Karpas-422 (cell line): ENCODE measurements around the gene BTG2. TPM values are rescaled to one million over a fixed set of nuclear protein-coding genes. Genes with fewer than 3 reads are reported as not detected.

ENCODE experiments used
- DNase-seq: peaks from one replicate; pipeline ENCODE4 v3.0.0-alpha.2; 2015
- H2AFZ ChIP-seq: fragments of 200-600 bp; sonication (generic); 2 replicates; pipeline ENCODE4 v1.6.1; 2014; ENCODE audit warnings: antibody characterized with exemption, low read length, mixed read lengths
- H3K27ac ChIP-seq: fragments of 200-600 bp; sonication (generic); 2 replicates; pipeline ENCODE4 v1.5.1; 2014; ENCODE audit warnings: mild to moderate bottlenecking, low read length, moderate library complexity
- H3K27me3 ChIP-seq: fragments of 200-600 bp; sonication (generic); 2 replicates; pipeline ENCODE4 v1.6.1; 2014; ENCODE audit warnings: low read length, mixed read lengths
- H3K36me3 ChIP-seq: fragments of 200-600 bp; sonication (generic); 2 replicates; pipeline ENCODE4 v1.6.1; 2014; ENCODE audit warnings: low read length, mixed read lengths; ENCODE audit not compliant: insufficient read depth
- H3K4me1 ChIP-seq: fragments of 200-600 bp; sonication (generic); 2 replicates; pipeline ENCODE4 v1.6.1; 2014; ENCODE audit warnings: mild to moderate bottlenecking, low read length, mixed read lengths
- H3K4me2 ChIP-seq: fragments of 200-600 bp; sonication (generic); 2 replicates; pipeline ENCODE4 v1.6.1; 2014; ENCODE audit warnings: low read length, low read depth, mild to moderate bottlenecking; ENCODE audit not compliant: poor library complexity, severe bottlenecking
- H3K4me3 ChIP-seq: fragments of 200-600 bp; sonication (generic); 2 replicates; pipeline ENCODE4 v1.5.1; 2014; ENCODE audit warnings: mild to moderate bottlenecking, antibody characterized with exemption, low read length, mixed read lengths
- H3K79me2 ChIP-seq: fragments of 200-600 bp; sonication (generic); 2 replicates; pipeline ENCODE4 v1.6.1; 2014; ENCODE audit warnings: mild to moderate bottlenecking, low read length, mixed read lengths
- H3K9ac ChIP-seq: fragments of 200-600 bp; sonication (generic); 2 replicates; pipeline ENCODE4 v1.6.0; 2014; ENCODE audit warnings: low read length
- H3K9me2 ChIP-seq: fragments of 200-600 bp; sonication (generic), shearing (Covaris generic); replicated peaks from 2 replicates; pipeline ENCODE4 v1.6.0; 2014; ENCODE audit warnings: mild to moderate bottlenecking, low read length, moderate library complexity; ENCODE audit not compliant: insufficient read depth
- H3K9me3 ChIP-seq: fragments of 300-700, 200-600 bp; sonication (generic); 2 replicates; pipeline ENCODE4 v1.6.1; 2014; ENCODE audit warnings: low read length, mixed read lengths
- H4K20me1 ChIP-seq: fragments of 200-600 bp; sonication (generic); 2 replicates; pipeline ENCODE4 v1.6.1; 2014; ENCODE audit warnings: mild to moderate bottlenecking, antibody characterized with exemption, low read length, low read depth; ENCODE audit not compliant: insufficient read depth
- total RNA-seq: library from RNA; depleted of rRNA; stranded (reverse); fragments of >200 nt; shearing (Covaris generic); gene quantifications from 2 replicates; pipeline ENCODE4 v1.2.3, GENCODE V29; 2014; ENCODE audit warnings: low replicate concordance

Gene BTG2
- total RNA-seq, 1 experiment from 2014 or later: 258 TPM

GRCh38 chr1:203322500-203323179 is 17.3 kb downstream of the BTG2 start:
- no peaks in the 10 kb centered on the region for H3K9me3 ChIP-seq
- no peaks in the 10 kb centered on the region for H4K20me1 ChIP-seq
- no peak overlapping the region for H2AFZ ChIP-seq
- H3K27ac ChIP-seq: peak overlapping the region; percentile 100
- H3K4me1 ChIP-seq: peaks cover 76% of the 10 kb centered on the region
- DNase-seq: no peak
- peak overlapping the region; percentile 95 for H3K9ac ChIP-seq
- H3K4me2 ChIP-seq: peak overlapping the region; percentile 98
- H3K4me3 ChIP-seq: no peak overlapping the region
- H3K27me3 ChIP-seq: no peaks in the 10 kb centered on the region
- no peaks in the 10 kb centered on the region for H3K79me2 ChIP-seq
- H3K9me2 ChIP-seq: no peaks in the 10 kb centered on the region
- H3K36me3 ChIP-seq: no peaks in the 10 kb centered on the region

- Histone ChIP-seq H3K9me3 (no peaks in the 10 kb centered on the region), H3K27me3 (no peaks in the 10 kb centered on the region), H3K9me2 (no peaks in the 10 kb centered on the region), H3K4me1 (peaks cover 85% of the 10 kb centered on the region), H3K4me2 (peak overlapping the region; percentile 98), H4K20me1 (no peaks in the 10 kb centered on the region), H3K79me2 (no peaks in the 10 kb centered on the region), H3K9ac (peak overlapping the region; percentile 95), H3K4me3 (peak overlapping the region; percentile 61; the same call in 1 of the 2 replicates), H3K36me3 (no peaks in the 10 kb centered on the region), H3K27ac (peak overlapping the region; percentile 100), H2AFZ (peak overlapping the region; percentile 76; the same call in 1 of the 2 replicates)
- DNase-seq: no peak
Measured at GRCh38 chr1:203323587-203323986, 18.3 kb downstream of the BTG2 start.

GRCh38 chr1:203324105-203325025 is 19.0 kb downstream of the BTG2 start:
- H4K20me1 ChIP-seq: no peaks in the 10 kb centered on the region
- H3K9ac ChIP-seq: peak overlapping the region; percentile 95
- H3K27ac ChIP-seq: peak overlapping the region; percentile 100
- H3K9me3 ChIP-seq: no peaks in the 10 kb centered on the region
- peak overlapping the region; percentile 76 for H2AFZ ChIP-seq
- H3K4me3 ChIP-seq: peak overlapping the region; percentile 61
- peak; percentile 64 for DNase-seq
- H3K36me3 ChIP-seq: no peaks in the 10 kb centered on the region
- H3K4me1 ChIP-seq: peaks cover 90% of the 10 kb centered on the region
- peak overlapping the region; percentile 98 for H3K4me2 ChIP-seq
- H3K9me2 ChIP-seq: no peaks in the 10 kb centered on the region
- no peaks in the 10 kb centered on the region for H3K79me2 ChIP-seq
- H3K27me3 ChIP-seq: no peaks in the 10 kb centered on the region

- H4K20me1 ChIP-seq: no peaks in the 10 kb centered on the region
- peak overlapping the region; percentile 98 for H3K4me2 ChIP-seq
- H3K4me1 ChIP-seq: peaks cover 88% of the 10 kb centered on the region
- DNase-seq: peak; percentile 93
- no peak overlapping the region for H2AFZ ChIP-seq
- no peaks in the 10 kb centered on the region for H3K79me2 ChIP-seq
- H3K27ac ChIP-seq: peak overlapping the region; percentile 100
- H3K9me3 ChIP-seq: no peaks in the 10 kb centered on the region
- H3K27me3 ChIP-seq: no peaks in the 10 kb centered on the region
- no peaks in the 10 kb centered on the region for H3K9me2 ChIP-seq
- peak overlapping the region; percentile 95 for H3K9ac ChIP-seq
- H3K36me3 ChIP-seq: no peaks in the 10 kb centered on the region
- peak overlapping the region; percentile 72 for H3K4me3 ChIP-seq
Measured at GRCh38 chr1:203325026-203325417, 19.7 kb downstream of the BTG2 start.

- Histone ChIP-seq H3K4me3 (peak overlapping the region; percentile 72), H3K4me2 (peak overlapping the region; percentile 98), H3K79me2 (no peaks in the 10 kb centered on the region), H3K9ac (peak overlapping the region; percentile 95), H3K4me1 (peaks cover 83% of the 10 kb centered on the region), H4K20me1 (no peaks in the 10 kb centered on the region), H3K9me3 (no peaks in the 10 kb centered on the region), H3K27ac (peak overlapping the region; percentile 100), H3K9me2 (no peaks in the 10 kb centered on the region), H3K27me3 (no peaks in the 10 kb centered on the region), H3K36me3 (no peaks in the 10 kb centered on the region), H2AFZ (no peak overlapping the region)
- DNase-seq: peak; percentile 89
Measured at GRCh38 chr1:203325418-203326091, 20.2 kb downstream of the BTG2 start.

GRCh38 chr1:203326830-203327683 is 21.7 kb downstream of the BTG2 start:
- Histone ChIP-seq H3K4me1 (peaks cover 77% of the 10 kb centered on the region), H3K4me2 (peak overlapping the region; percentile 98), H3K27ac (peak overlapping the region; percentile 100), H4K20me1 (no peaks in the 10 kb centered on the region), H3K27me3 (no peaks in the 10 kb centered on the region), H3K9me3 (no peaks in the 10 kb centered on the region), H3K36me3 (no peaks in the 10 kb centered on the region), H2AFZ (no peak overlapping the region), H3K9ac (peak overlapping the region; percentile 95), H3K79me2 (no peaks in the 10 kb centered on the region), H3K9me2 (no peaks in the 10 kb centered on the region), H3K4me3 (peak overlapping the region; percentile 72)
- peak; percentile 98 for DNase-seq

GRCh38 chr1:203327684-203328457 is 22.6 kb downstream of the BTG2 start:
- Histone ChIP-seq H3K79me2 (no peaks in the 10 kb centered on the region), H3K9ac (peak overlapping the region; percentile 72), H3K4me2 (peak overlapping the region; percentile 98), H3K4me1 (peaks cover 69% of the 10 kb centered on the region), H4K20me1 (no peaks in the 10 kb centered on the region), H3K9me2 (no peaks in the 10 kb centered on the region), H3K4me3 (peak overlapping the region; percentile 53), H3K9me3 (no peaks in the 10 kb centered on the region), H3K27ac (peak overlapping the region; percentile 100), H3K27me3 (no peaks in the 10 kb centered on the region), H2AFZ (no peak overlapping the region), H3K36me3 (no peaks in the 10 kb centered on the region)
- DNase-seq: no peak
